ENCODE measurements around the gene ARHGEF37. TPM values are rescaled to one million over a fixed set of nuclear protein-coding genes. Genes with fewer than 3 reads are reported as not detected.
A peak's percentile ranks its signal among the peaks of the same experiment; 100 is the strongest.

Gene ARHGEF37
- total RNA-seq, 1 donor: 0.72 TPM

GRCh38 chr5:149636191-149636860 is 55.0 kb downstream of the ARHGEF37 start:
- H3K27me3 ChIP-seq (ENCODE audit: insufficient read depth, low read length): no peaks in the 10 kb centered on the region
- H4K20me1 ChIP-seq (ENCODE audit: insufficient read depth, low read length): no peaks in the 10 kb centered on the region
- DNase-seq (ENCODE audit: insufficient read length, low spot score, missing footprints): no peak
- H3K79me2 ChIP-seq (ENCODE audit: insufficient read depth, low read length): no peaks in the 10 kb centered on the region
- no peak overlapping the region for H3K4me3 ChIP-seq (ENCODE audit: insufficient read depth, low read length)
- no peaks in the 10 kb centered on the region for H3K36me3 ChIP-seq (ENCODE audit: insufficient read depth, low read length)
- peaks cover 24% of the 10 kb centered on the region for H3K4me1 ChIP-seq (ENCODE audit: insufficient read depth, low read length)
- TF ChIP-seq CTCF (IDR thresholded peaks at IDR 0.05; ENCODE audit: extremely low read depth, low read depth, low read length): no peak
- H3K27ac ChIP-seq (ENCODE audit: low read depth, low read length): no peak overlapping the region
- no peak overlapping the region for H3K4me2 ChIP-seq (ENCODE audit: insufficient read depth, low read length)
- H3K9me3 ChIP-seq (ENCODE audit: low read depth, low read length): no peaks in the 10 kb centered on the region
- H2AFZ ChIP-seq (ENCODE audit: low read length): no peak overlapping the region

GRCh38 chr5:149636861-149637246 is 55.6 kb downstream of the ARHGEF37 start:
- Histone ChIP-seq H3K9me3 (ENCODE audit: low read depth, low read length) (no peaks in the 10 kb centered on the region), H3K27me3 (ENCODE audit: insufficient read depth, low read length) (no peaks in the 10 kb centered on the region), H3K27ac (ENCODE audit: low read depth, low read length) (no peak overlapping the region), H3K4me2 (ENCODE audit: insufficient read depth, low read length) (no peak overlapping the region), H2AFZ (ENCODE audit: low read length) (no peak overlapping the region), H3K79me2 (ENCODE audit: insufficient read depth, low read length) (no peaks in the 10 kb centered on the region), H3K36me3 (ENCODE audit: insufficient read depth, low read length) (no peaks in the 10 kb centered on the region), H3K4me3 (ENCODE audit: insufficient read depth, low read length) (no peak overlapping the region), H4K20me1 (ENCODE audit: insufficient read depth, low read length) (no peaks in the 10 kb centered on the region), H3K4me1 (ENCODE audit: insufficient read depth, low read length) (peaks cover 21% of the 10 kb centered on the region)
- TF ChIP-seq CTCF (IDR thresholded peaks at IDR 0.05; ENCODE audit: extremely low read depth, low read depth, low read length): peak; percentile 94
- peak; percentile 93 for DNase-seq (ENCODE audit: insufficient read length, low spot score, missing footprints)

- no peak for TF ChIP-seq CTCF (IDR thresholded peaks at IDR 0.05; ENCODE audit: extremely low read depth, low read depth, low read length)
- Histone ChIP-seq H3K4me3 (ENCODE audit: insufficient read depth, low read length) (no peak overlapping the region), H3K79me2 (ENCODE audit: insufficient read depth, low read length) (no peaks in the 10 kb centered on the region), H3K9me3 (ENCODE audit: low read depth, low read length) (no peaks in the 10 kb centered on the region), H2AFZ (ENCODE audit: low read length) (no peak overlapping the region), H4K20me1 (ENCODE audit: insufficient read depth, low read length) (no peaks in the 10 kb centered on the region), H3K4me1 (ENCODE audit: insufficient read depth, low read length) (peaks cover 8% of the 10 kb centered on the region), H3K36me3 (ENCODE audit: insufficient read depth, low read length) (no peaks in the 10 kb centered on the region), H3K27ac (ENCODE audit: low read depth, low read length) (no peak overlapping the region), H3K4me2 (ENCODE audit: insufficient read depth, low read length) (no peak overlapping the region), H3K27me3 (ENCODE audit: insufficient read depth, low read length) (no peaks in the 10 kb centered on the region)
- DNase-seq (ENCODE audit: insufficient read length, low spot score, missing footprints): no peak
Measured at GRCh38 chr5:149638136-149638535, 56.8 kb downstream of the ARHGEF37 start.

GRCh38 chr5:149638546-149639241 is 57.4 kb downstream of the ARHGEF37 start:
- no peaks in the 10 kb centered on the region for H4K20me1 ChIP-seq (ENCODE audit: insufficient read depth, low read length)
- H3K4me3 ChIP-seq (ENCODE audit: insufficient read depth, low read length): no peak overlapping the region
- no peaks in the 10 kb centered on the region for H3K36me3 ChIP-seq (ENCODE audit: insufficient read depth, low read length)
- no peaks in the 10 kb centered on the region for H3K9me3 ChIP-seq (ENCODE audit: low read depth, low read length)
- H3K27ac ChIP-seq (ENCODE audit: low read depth, low read length): no peak overlapping the region
- no peak for DNase-seq (ENCODE audit: insufficient read length, low spot score, missing footprints)
- no peak overlapping the region for H3K4me2 ChIP-seq (ENCODE audit: insufficient read depth, low read length)
- H3K79me2 ChIP-seq (ENCODE audit: insufficient read depth, low read length): no peaks in the 10 kb centered on the region
- no peak overlapping the region for H2AFZ ChIP-seq (ENCODE audit: low read length)
- no peak for TF ChIP-seq CTCF (IDR thresholded peaks at IDR 0.05; ENCODE audit: extremely low read depth, low read depth, low read length)
- H3K27me3 ChIP-seq (ENCODE audit: insufficient read depth, low read length): no peaks in the 10 kb centered on the region
- H3K4me1 ChIP-seq (ENCODE audit: insufficient read depth, low read length): peaks cover 2% of the 10 kb centered on the region
